IMR-90 (cell line): ENCODE measurements around the gene NCS1.

Experiments used
- BHLHE40 ChIP-seq: fragments of 150-350 bp; IDR thresholded peaks from 2 replicates; pipeline ENCODE4 v1.6.1; 2016; ENCODE audit warnings: mild to moderate bottlenecking, low read depth, low read length
- CTCF ChIP-seq: conservative IDR thresholded peaks from 2 replicates; pipeline ENCODE4 v1.5.1; 2012; ENCODE audit warnings: mild to moderate bottlenecking, low read depth, low read length, improper control_type of control experiment
- FOS ChIP-seq: fragments of 150-350 bp; IDR thresholded peaks from 2 replicates; pipeline ENCODE4 v1.6.1; 2016; ENCODE audit warnings: low read depth, low read length
- MAFK ChIP-seq: IDR thresholded peaks from 2 replicates; pipeline ENCODE4 v1.6.1; 2012; ENCODE audit warnings: low read depth, low read length, improper control_type of control experiment
- MXI1 ChIP-seq: IDR thresholded peaks from 2 replicates; pipeline ENCODE4 v1.6.1; 2012; ENCODE audit warnings: low read depth, mild to moderate bottlenecking, low read length, moderate library complexity, borderline replicate concordance
- NFE2L2 ChIP-seq: fragments of 150-350 bp; IDR thresholded peaks from 2 replicates; pipeline ENCODE4 v1.6.1; 2016; ENCODE audit warnings: low read depth, mild to moderate bottlenecking, low read length
- POLR2A ChIP-seq: IDR thresholded peaks from 2 replicates; pipeline ENCODE4 v1.6.1; 2012; ENCODE audit warnings: mild to moderate bottlenecking, low read depth, low read length
- RCOR1 ChIP-seq: IDR thresholded peaks from 2 replicates; pipeline ENCODE4 v1.6.1; 2012; ENCODE audit warnings: mild to moderate bottlenecking, low read length, improper control_type of control experiment; ENCODE audit not compliant: insufficient replicate concordance
- RFX5 ChIP-seq: IDR thresholded peaks from 2 replicates; pipeline ENCODE4 v1.8.0; 2012; ENCODE audit warnings: low read depth, mild to moderate bottlenecking, low read length, moderate library complexity
- TF ChIP-seq, protein P1 (sequence below): fragments of 150-350 bp; IDR thresholded peaks from 2 replicates; pipeline ENCODE4 v1.6.1; 2017; ENCODE audit warnings: mild to moderate bottlenecking, antibody characterized with exemption, low read length, low read depth

DNA sequence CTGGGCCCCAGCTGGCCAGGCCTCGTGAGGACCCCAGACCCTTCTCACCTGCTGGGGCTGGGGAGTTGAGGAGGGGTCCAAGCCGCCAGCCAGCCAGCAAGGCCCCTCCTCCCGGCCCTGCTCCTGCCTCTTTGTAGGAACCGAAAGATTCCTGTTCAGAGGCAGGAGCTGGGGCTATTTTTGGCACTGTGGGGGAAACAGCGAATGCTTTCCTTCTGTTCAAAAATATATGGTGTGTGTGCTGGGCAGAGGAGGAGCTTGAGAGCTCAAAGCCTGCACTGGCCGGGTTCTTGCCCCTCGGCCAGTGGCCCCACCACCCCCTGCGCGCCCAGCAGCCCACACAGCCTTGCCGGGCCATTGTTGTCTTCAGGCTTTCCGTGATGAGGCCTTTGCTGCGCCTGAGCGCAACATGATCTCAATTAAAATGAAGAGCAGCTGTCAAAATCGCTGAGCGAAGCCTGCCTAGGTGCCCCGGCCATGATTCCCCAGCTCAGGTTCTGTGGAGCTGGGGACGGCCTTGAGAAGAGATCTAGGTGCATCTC lies 13.4 kb downstream of the NCS1 start:
- TF ChIP-seq POLR2A (no peak), CTCF (no peak), MAFK (no peak), FOS (no peak), RCOR1 (no peak), MXI1 (no peak), NFE2L2 (no peak), RFX5 (no peak), BHLHE40 (no peak)
- TF ChIP-seq, protein P1, sequence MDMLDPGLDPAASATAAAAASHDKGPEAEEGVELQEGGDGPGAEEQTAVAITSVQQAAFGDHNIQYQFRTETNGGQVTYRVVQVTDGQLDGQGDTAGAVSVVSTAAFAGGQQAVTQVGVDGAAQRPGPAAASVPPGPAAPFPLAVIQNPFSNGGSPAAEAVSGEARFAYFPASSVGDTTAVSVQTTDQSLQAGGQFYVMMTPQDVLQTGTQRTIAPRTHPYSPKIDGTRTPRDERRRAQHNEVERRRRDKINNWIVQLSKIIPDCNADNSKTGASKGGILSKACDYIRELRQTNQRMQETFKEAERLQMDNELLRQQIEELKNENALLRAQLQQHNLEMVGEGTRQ = no peak
